Left colon (tissue), 2 donors: Measurements from ENCODE around the gene ACSL1. TPM values are rescaled to one million over a fixed set of nuclear protein-coding genes. Genes with fewer than 3 reads are reported as not detected.
"Not testable (repeated sequence)": the region's sequence is repeated elsewhere in the genome, so short reads cannot be mapped to it uniquely, and the experiment has no call there.

Experiments used
- ATAC-seq: fragments of 200-7000 bp; cut with Tn5 transposase; one replicate; pipeline ENCODE4 v1.9.1; 2020; ENCODE audit warnings: mild to moderate bottlenecking, moderate library complexity
- DNase-seq, 2 donors: peaks; one replicate each; pipeline ENCODE4 v3.0.0-alpha.2; 2020
- intact Hi-C, 2 donors: fragments of 100-400 bp; cut with DNase I in 1 of 2; cut with micrococcal nuclease in 1 of 2; formaldehyde crosslinking; loops; one replicate each; pipeline versions ENCODE4 v1.11.2 to v1.14.0; 2022; cut with DNase I, micrococcal nuclease
- total RNA-seq, 2 donors: library from RNA; stranded (reverse); fragmentation: NEBNext Ultra II Directional; extraction: Animal tissue kit (Norgen Biotek cat#: 25700); gene quantifications; one replicate each; pipeline ENCODE4 v1.2.1, GENCODE V29; 2021
- donor health status: DM: no; HTN: no; CAD: no.
- donor health status: DM: yes; HTN: yes; CAD: no.

ACSL1 gene
- total RNA-seq, 2 donors from 2014 or later = 39.4 to 41.2 TPM

- ATAC-seq (no peak), DNase-seq (no peak)
- intact Hi-C loops = no loop called here
These were observed 27.3 kb downstream of the ACSL1 start for GRCh38 chr4:184798504-184798903.

DNA sequence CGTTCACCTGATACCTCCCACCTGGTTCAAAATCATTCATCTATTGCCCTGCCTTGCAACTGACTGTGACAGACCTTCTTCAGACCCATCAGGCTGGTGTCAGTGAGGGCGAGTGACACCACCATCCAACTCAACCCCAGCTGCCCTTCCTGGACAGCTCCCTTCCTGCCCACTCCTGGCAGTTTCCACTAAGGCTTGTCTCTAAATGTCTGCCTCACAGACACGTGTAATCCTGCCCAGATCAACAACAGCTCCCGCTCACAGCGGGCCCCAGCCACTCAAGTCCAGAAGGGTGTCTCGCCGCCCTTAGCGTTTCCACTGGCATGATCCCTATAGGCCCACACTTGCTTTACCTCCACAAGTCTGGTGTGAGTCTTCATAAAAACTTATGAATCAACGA is 28.9 kb downstream of the ACSL1 start:
- DNase-seq (no peak), ATAC-seq (no peak)
- intact Hi-C loops = no loop called here

DNA sequence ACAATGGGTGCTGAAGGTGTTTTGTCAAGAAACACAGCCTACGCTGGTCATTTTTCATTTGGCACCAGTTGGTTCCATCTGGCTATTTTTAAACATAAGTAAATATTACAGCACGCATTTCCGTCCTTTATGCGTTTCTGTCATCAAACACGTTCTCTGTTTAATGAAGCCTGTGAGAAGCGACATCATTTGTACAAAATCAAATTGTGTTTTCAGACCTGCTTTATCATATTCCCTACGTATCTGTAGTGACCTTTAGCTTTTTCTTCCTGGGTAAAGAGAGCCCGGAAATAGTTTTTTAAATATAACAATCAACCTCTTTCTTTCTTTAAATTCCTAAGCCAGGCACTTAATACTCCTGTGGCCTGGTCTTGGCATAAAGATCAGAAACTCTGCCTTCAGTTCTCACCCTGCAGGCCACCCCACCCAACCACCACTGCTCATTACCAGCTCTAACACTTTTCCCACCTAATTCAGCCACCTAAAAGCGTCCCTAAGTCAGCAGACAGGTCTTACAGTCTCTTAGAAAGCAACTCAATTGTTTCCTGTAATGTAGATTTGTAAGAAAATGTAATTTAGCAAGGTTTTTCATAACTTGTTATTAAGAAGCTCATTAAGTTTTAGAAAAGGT is 30.4 kb downstream of the ACSL1 start:
- intact Hi-C loops = no loop called here
- DNase-seq = no peak
- ATAC-seq = no peak

DNA sequence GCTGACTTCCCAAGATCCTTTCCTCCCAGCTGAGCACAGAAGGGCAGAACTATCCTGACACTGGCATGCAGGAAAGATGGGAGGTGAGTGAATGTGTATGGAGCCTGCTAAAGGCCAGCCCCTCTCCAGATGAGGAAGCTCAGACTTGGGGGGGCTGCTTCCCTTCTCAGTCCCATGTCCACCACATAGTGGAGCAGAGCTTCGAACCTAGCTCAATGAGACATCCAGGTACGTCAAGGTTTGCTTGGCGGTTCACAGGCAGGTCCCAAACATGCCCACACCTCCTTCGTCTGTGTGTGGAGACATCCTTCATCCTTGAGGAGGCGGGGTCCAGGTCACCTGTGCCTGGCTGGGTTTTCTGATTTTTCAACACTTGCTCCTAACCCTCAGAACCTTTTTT is 31.3 kb downstream of the ACSL1 start:
- intact Hi-C loops = no loop called here
- no peak for ATAC-seq
- DNase-seq = no peak

GRCh38 chr4:184793735-184794355 is 31.9 kb downstream of the ACSL1 start:
- intact Hi-C loops = no loop called here
- ATAC-seq (no peak), DNase-seq (no peak)

- DNase-seq = no peak
- no peak for ATAC-seq
- intact Hi-C loops = no loop called here
These were observed 32.7 kb downstream of the ACSL1 start for GRCh38 chr4:184792950-184793555.

DNA sequence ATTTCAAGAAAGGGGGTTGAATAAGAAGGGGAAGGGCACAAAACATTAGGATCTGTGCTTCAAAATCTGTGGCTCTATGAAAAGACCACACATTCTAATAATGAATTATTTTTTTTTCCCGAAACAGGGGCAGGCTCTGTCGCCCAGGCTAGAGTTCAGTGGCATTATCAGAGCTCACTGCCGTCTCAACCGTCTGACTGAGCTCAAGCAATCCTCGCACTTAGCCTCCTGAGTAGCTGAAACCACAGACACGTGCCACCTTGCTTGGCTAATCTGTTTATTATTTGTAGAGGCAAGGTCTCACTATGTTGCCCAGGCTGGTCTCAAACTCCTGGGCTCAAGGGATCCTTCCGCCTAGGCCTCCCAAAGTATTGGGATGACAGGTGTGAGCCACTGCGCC is 33.4 kb downstream of the ACSL1 start:
- ATAC-seq (no peak), DNase-seq (no peak)
- intact Hi-C loops = no loop called here

DNA sequence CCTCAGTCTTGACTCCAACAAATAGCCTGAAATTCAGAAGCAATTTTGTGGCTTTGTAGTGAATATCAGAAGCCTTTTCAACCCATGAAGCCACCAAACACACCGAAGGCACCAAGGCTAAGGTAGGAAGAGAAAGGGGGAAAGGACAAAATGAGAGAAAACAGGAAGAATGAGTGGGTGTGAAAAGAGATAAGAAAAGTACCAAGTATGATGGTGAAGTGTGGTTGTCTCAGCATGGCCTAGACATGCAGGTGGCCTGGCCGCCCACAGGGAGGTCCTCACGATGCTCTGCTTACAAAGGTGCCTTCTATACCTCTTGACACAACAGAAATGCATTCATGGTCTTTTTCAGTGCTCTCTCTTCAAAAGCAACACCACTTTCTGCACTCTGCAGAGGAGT is 34.9 kb downstream of the ACSL1 start:
- DNase-seq = no peak
- no peak for ATAC-seq
- intact Hi-C loops = no loop called here

DNA sequence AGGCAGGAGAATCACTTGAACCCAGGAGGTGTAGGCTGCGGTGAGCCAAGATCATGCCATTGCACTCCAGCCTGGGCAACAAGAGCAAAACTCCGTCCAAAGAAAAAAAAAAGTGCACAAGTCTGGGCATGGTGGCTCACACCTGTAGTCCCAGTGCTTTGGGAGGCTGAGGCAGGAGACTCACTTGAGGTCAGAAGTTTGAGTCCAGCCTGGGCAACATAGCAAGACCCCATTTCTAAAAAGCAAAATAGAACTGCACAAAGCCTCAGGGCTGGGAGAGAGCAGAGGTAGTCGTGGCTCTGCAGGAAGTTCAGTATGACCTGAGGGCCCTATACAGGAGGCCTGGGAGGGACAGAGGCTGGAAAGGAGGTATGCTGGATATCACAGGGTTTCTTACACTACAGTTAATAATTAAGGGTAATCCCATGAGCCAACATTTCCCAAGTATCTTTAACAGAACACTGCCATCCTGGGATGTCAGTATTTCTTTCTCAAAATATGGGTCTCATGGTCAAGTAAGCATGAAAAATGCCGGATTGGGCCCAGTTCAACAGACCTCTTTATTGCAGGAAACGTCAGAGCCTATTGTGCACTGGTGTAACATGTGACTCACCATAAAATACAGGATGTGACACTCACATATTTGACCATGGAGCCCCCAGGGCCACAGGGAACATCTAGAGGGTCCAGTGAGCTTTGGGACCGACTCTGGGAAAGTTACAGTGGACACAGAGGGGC is 37.8 kb downstream of the ACSL1 start:
- DNase-seq = no peak
- ATAC-seq = no peak
- intact Hi-C loops = no loop called here

GRCh38 chr4:184785813-184786212 is 40.0 kb downstream of the ACSL1 start:
- ATAC-seq (no peak), DNase-seq (no peak)
- intact Hi-C loops = no loop called here

DNA sequence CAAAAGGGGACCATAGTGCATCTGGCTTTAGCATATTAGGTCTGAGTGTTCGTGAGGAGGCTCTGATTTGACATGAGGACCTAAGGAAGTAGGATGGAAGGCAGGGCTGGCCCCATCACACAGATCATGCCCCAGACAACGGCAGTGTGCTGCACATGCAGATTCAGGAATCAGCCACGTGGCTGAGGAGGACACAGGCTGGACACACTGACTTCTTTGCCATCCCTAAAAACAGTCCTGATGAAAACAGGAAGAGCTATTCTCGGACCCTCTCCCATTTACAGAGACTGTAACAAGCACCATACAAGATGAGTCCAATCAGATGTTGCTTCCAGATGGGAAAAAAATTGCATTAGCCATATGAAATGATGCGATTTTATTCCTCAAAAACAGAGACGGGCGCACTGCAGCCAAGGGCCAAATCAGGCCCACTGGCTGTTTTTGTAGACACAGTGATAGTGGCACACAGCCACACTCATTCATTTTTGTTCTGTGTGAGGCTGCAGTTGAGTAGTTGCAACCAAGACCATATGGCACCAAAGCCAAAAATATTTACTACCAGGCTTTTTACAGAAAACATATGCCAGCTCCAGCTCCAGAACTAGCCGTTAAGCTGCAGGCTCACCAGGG is 41.0 kb downstream of the ACSL1 start:
- no peak for ATAC-seq
- DNase-seq = no peak
- intact Hi-C loops = no loop called here

GRCh38 chr4:184782731-184783373 is 42.9 kb downstream of the ACSL1 start:
- ATAC-seq = no peak
- DNase-seq = no peak

DNA sequence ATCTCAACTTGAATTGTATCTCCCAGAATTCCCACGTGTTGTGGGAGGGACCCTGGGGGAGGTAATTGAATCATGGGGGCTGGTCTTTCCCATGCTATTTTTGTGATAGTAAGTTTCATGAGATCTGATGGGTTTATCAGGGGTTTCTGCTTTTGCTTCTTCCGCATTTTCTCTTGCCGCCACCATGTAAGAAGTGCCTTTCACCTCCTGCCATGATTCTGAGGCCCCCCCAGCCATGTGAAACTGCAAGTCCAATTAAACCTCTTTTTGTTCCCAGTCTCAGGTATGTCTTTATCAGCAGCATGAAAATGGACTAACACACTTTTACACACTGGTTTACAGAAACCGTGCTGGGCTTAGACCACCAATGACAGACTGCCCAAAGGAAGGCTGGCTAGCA is 46.6 kb downstream of the ACSL1 start:
- ATAC-seq, DNase-seq, intact Hi-C loops: not testable (repeated sequence)

More at GRCh38 chr4:184782731-184783373, 42.9 kb downstream of the ACSL1 start:
- intact Hi-C loops = no loop called here

DNA sequence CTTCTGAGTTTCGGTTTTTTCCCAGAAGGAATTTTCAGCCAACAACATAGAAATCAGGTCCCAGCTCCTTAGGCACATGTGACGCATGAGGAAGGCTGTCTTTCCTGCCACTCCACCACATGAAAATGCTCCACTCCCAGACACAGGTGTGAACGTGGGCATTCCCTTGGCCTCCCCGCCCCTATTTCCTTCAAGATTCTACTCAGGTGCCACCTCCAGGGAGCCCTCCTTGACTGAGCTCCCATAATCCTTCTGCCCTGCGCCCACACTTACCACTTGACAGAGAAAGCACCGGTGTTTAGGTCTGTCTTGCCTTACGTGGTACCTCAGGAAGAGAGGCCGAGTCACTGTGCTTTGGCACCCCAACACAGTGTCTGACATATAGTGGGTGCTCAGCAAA is 47.4 kb downstream of the ACSL1 start:
- ATAC-seq (no peak), DNase-seq (no peak)
- intact Hi-C loops = no loop called here

DNA sequence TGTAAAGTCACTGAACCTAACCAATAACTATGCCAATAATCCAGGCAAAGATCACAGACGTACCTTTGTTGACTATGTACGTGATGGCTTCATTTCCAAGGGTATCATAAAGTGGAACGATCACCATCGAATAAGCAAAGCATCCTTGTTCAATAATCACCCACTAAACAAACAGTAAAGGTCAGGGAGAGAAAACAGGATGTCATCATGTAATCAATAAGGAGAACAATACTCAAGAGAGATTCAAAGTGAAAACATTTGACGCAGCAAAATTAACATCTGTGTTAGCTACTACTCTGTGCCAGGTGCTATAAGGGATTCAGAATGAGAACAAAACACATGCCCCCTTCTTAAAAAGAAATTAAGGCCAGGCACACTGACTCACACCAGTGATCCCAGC is 48.9 kb downstream of the ACSL1 start:
- intact Hi-C loops = no loop called here
- no peak for DNase-seq
- no peak for ATAC-seq

DNA sequence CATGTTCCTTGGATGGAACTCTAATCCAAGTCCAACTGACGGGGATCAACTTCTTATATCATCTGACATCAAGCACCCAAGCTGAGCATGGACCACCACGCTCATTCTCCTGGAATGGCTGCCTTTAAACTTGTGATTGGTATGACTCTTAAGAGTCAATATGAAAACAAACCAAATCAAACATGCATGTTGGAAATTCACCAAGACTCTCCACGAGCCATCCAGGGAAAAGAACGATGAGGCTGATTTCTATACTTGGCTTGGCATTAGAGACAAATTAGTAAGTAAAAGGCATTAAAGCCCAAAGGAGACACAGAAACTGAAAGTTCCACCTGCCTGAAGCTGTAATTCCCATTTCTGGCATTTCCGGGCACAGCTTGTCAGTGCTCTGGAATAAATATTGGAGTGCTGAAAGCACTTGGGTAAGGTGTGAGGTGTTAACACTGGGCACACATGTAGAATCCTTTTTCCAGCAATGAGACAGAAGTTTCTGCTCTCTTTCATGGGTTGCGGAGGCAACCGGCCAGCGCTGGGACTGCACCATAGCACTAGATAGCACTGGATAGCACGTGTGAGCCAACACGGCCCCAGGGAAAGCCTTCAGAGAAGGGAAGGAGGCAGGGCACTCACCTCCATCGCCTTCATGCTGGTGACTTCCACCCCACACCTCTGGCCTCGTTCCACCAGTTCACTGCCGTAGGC is 49.8 kb downstream of the ACSL1 start:
- ATAC-seq (no peak), DNase-seq (no peak)
- intact Hi-C loops = no loop called here

GRCh38 chr4:184774152-184774551 is 51.6 kb downstream of the ACSL1 start:
- ATAC-seq (no peak), DNase-seq (no peak)
- intact Hi-C loops = no loop called here

DNA sequence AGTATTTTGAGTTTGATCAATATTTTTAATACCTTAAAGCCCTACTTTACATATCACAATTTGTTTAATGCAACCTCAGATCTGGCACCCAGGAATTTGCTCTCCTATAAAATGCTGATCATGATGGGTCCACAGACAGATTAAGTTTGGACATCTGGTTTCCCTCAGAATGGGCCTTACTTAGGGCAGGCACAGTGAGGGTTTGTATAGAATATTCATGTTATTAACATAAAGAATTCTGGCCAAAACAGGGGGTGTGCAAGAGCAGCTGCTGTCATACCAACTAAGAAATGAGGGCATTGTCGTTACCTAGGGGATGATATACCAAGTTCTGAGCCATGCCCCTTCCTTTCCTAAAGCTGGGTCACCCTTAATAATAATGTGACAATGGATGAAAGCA is 54.4 kb downstream of the ACSL1 start:
- no peak for ATAC-seq
- DNase-seq = no peak
- intact Hi-C loops = no loop called here
